Endometrial microvascular endothelial cells (primary cell): Measurements from ENCODE around the gene C1QTNF2. TPM values are rescaled to one million over a fixed set of nuclear protein-coding genes. Genes with fewer than 3 reads are reported as not detected.

Experiments
- in situ Hi-C: cut with HindIII; loops from 2 replicates; pipeline ENCODE4 v1.10.0; 2017; ENCODE audit warnings: low sequenced_read_pairs, low pct_unique_long_range_greater_than_20kb; ENCODE audit errors: inconsistent ontology term
- total RNA-seq: library from RNA; depleted of rRNA; stranded (reverse); fragments of >200 nt; gene quantifications from one replicate; pipeline ENCODE4 v1.2.3, GENCODE V29; 2015; ENCODE audit errors: inconsistent ontology term

The C1QTNF2 gene
- total RNA-seq, 1 donor from 2014 or later = not detected

DNA sequence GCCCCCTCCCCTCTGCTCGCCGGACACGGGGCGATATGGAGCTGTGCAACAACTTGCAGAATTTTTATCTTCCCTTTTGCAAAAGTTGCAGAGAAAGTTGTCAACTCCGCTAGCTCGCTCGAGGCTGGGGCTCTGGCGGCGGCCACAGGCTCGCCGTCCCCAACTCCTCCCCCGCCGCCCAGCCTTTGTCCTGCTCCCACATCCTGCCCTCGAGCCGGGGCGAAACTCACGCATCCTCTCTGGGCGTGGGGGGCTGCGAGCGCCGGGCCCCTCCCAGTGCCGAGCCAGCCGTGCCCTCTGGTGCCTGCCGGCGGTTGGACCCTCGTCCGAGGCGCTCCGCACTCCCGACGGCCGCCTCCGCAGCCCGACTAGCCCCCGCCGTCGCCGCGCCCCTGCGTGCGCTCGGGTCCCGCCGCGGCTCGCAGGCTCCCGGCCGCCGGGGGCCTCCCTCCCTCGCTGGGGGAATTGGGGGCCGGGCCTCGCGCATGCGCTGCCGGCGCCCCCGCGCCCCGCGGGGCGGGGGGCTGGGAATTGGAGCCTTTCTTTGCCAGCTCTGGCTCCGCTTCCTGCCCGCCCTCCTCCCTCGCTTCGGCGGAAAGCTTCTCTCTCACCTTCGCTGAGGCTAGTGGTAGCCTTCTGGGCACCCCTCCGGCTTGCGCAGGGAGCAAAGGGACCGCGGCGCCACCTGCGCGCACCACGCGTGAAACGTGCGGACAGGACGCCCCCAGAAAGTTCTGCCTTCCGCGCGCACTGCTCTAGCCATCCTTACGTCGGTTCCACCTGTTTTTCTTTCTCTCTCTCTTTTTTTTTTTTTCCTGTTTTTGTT is 58.1 kb downstream of the C1QTNF2 start, which contains the start of gene CCNJL:
Gene CCNJL (minus strand): TSS at position 431 of the 826 bp plus-strand sequence. CDS start 641 bp downstream, outside the sequence.
- in situ Hi-C loops = no loop called here

- in situ Hi-C loops = no loop called here
Measured at GRCh38 chr5:160311491-160312133, 58.8 kb downstream of the C1QTNF2 start.

GRCh38 chr5:160310552-160311295 is 59.7 kb downstream of the C1QTNF2 start:
- in situ Hi-C loops = no loop called here

GRCh38 chr5:160310140-160310539 is 60.3 kb downstream of the C1QTNF2 start:
- in situ Hi-C loops = no loop called here

- in situ Hi-C loops = no loop called here
Measured at GRCh38 chr5:160306696-160307095, 63.7 kb downstream of the C1QTNF2 start.

DNA sequence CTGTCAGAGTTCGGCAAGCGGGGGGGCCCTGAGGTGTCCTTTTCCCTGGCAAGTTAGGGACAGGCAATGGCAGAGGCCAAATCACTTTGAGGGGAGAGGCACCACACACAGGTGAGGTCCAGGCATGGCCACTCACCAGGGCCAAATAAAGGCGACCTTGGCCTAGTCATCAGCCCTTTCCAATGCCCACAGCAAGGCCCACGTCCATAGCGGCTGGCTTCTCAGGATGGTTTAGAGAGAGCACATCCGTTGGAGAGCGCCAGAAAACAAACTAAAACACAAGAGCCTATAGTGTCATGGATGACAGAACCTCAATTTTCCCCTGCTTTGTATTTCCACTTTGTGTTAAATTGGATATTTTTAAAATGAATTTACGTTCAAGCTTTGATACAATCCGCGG is 65.1 kb downstream of the C1QTNF2 start:
- in situ Hi-C loops = no loop called here

DNA sequence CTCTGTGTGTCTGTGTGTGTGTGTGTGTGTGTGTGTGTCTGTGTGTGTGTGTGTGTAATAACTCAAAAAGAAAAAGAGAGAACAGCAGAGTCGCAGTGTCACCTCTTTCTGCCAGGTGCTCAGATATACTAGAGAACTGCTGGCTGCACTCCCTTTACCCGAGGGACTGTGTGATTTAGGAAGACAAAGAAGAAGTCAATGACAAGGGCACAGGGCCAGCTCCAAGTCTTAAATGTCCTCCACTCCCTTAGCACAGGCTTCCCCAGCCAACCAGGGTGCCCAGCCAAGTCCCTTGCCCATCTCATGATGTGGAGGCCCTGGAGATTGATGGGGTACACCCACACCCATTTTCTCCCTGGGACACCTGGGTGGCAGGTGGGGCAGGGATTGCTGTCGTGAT is 66.7 kb downstream of the C1QTNF2 start:
- in situ Hi-C loops = no loop called here

DNA sequence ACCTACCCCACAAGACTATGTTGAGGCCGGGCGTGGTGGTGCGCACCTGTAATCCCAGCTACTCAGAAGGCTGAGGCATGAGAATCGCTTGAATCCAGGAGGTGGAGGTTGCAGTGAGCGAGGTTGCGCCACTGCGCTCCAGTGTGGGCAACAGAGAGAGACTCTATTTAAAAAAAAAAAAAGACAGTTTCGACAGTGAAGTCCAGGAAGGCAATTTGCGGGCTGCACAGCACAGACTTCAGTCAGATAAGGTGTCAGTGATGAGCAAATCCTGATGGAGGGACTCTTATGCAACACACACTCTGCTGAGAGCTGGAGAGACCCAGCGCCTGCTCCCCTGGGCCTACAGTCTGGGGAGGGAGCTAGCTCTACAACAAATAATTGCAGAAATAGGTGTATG is 72.2 kb downstream of the C1QTNF2 start:
- in situ Hi-C loops = no loop called here

DNA sequence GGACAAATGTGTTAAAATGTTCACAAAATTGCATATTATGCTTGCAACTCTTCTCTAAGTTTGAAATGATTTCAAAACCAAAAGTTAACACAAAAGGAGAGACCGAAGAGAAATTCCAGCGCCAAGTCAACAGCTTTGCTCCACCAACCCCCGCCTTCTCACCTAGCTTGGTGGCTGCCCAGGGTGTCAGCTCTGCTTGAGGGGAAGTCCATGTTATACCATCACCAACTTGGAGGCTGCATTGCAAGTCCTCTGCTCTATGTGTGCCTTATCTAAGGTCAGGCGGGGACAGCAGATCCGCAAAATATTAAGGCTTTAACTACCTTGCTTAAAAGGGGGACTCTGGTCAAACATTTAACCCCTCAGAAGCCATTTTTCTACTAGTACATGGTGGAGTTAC is 72.7 kb downstream of the C1QTNF2 start:
- in situ Hi-C loops = no loop called here

Other genes with a start within 250 kb of the C1QTNF2 start
- gene FABP6, start 141.1 kb downstream of the C1QTNF2 start, total RNA-seq = not detected
- 8.6 TPM for gene CCNJL, start 58.1 kb downstream of the C1QTNF2 start, total RNA-seq
- 1.0 TPM for gene FAM200C, start 29.4 kb upstream of the C1QTNF2 start, total RNA-seq
- gene SLU7, start 48.5 kb upstream of the C1QTNF2 start, total RNA-seq = 35.5 TPM
- 187 TPM for gene PTTG1, start 51.2 kb upstream of the C1QTNF2 start, total RNA-seq